ENCODE data around the gene BAHCC1.

GRCh38 chr17:81465910-81466309 lies 70.7 kb downstream of the BAHCC1 start:
- TF ChIP-seq EZH2 (IDR thresholded peaks at IDR 0.05; ENCODE audit: borderline replicate concordance, low read length): no peak
- TF ChIP-seq, protein P1, sequence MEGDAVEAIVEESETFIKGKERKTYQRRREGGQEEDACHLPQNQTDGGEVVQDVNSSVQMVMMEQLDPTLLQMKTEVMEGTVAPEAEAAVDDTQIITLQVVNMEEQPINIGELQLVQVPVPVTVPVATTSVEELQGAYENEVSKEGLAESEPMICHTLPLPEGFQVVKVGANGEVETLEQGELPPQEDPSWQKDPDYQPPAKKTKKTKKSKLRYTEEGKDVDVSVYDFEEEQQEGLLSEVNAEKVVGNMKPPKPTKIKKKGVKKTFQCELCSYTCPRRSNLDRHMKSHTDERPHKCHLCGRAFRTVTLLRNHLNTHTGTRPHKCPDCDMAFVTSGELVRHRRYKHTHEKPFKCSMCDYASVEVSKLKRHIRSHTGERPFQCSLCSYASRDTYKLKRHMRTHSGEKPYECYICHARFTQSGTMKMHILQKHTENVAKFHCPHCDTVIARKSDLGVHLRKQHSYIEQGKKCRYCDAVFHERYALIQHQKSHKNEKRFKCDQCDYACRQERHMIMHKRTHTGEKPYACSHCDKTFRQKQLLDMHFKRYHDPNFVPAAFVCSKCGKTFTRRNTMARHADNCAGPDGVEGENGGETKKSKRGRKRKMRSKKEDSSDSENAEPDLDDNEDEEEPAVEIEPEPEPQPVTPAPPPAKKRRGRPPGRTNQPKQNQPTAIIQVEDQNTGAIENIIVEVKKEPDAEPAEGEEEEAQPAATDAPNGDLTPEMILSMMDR (IDR thresholded peaks at IDR 0.05; ENCODE audit: low read length): no peak

Measured in OCI-LY1 (cell line).